HG03469 (cell line): Measurements from ENCODE around the gene MAMLD1.

Experiments used
- ATAC-seq: cut with Tn5 transposase; IDR thresholded peaks from one replicate; pipeline ENCODE4 v1.9.1; 2021; ENCODE audit warnings: mild to moderate bottlenecking, moderate library complexity, moderate number of reproducible peaks; ENCODE audit not compliant: unreplicated experiment

The MAMLD1 gene

GRCh38 chrX:150352114-150352513 lies 11.0 kb upstream of the MAMLD1 start:
- no peak for ATAC-seq

GRCh38 chrX:150352581-150352980 lies 10.5 kb upstream of the MAMLD1 start:
- ATAC-seq: no peak

GRCh38 chrX:150355913-150356312 lies 7.2 kb upstream of the MAMLD1 start:
- no peak for ATAC-seq

- ATAC-seq: no peak
Measured at GRCh38 chrX:150357790-150358189, 5.3 kb upstream of the MAMLD1 start.

GRCh38 chrX:150358651-150359050 lies 4.5 kb upstream of the MAMLD1 start:
- ATAC-seq: no peak

GRCh38 chrX:150360331-150360730 lies 2.8 kb upstream of the MAMLD1 start:
- ATAC-seq: no peak

- ATAC-seq: no peak
Measured at GRCh38 chrX:150361070-150361776, 1.9 kb upstream of the MAMLD1 start.

- no peak for ATAC-seq
Measured at GRCh38 chrX:150361777-150362351, 1.3 kb upstream of the MAMLD1 start.

- no peak for ATAC-seq
Measured at GRCh38 chrX:150363561-150364346, 637 bp downstream of the MAMLD1 start.

GRCh38 chrX:150364347-150365050 lies 1.4 kb downstream of the MAMLD1 start:
- ATAC-seq: no peak

- no peak for ATAC-seq
Measured at GRCh38 chrX:150365051-150365989, 2.2 kb downstream of the MAMLD1 start.

- ATAC-seq: no peak
Measured at GRCh38 chrX:150365990-150366911, 3.1 kb downstream of the MAMLD1 start.

- no peak for ATAC-seq
Measured at GRCh38 chrX:150366951-150367545, 3.9 kb downstream of the MAMLD1 start.

- ATAC-seq: no peak
Measured at GRCh38 chrX:150370589-150371312, 7.6 kb downstream of the MAMLD1 start.

GRCh38 chrX:150371877-150372276 lies 8.8 kb downstream of the MAMLD1 start:
- ATAC-seq: no peak

- ATAC-seq: no peak
Measured at GRCh38 chrX:150372280-150372679, 9.2 kb downstream of the MAMLD1 start.

- no peak for ATAC-seq
Measured at GRCh38 chrX:150372756-150373155, 9.6 kb downstream of the MAMLD1 start.

- ATAC-seq: no peak
Measured at GRCh38 chrX:150375243-150375770, 12.2 kb downstream of the MAMLD1 start.
